HG02571 (cell line): Measurements from ENCODE around the gene THUMPD2.
A peak's percentile ranks its signal among the peaks of the same experiment; 100 is the strongest.
"Not testable (repeated sequence)": the region's sequence is repeated elsewhere in the genome, so short reads cannot be mapped to it uniquely, and the experiment has no call there.

Experiments used
- ATAC-seq: cut with Tn5 transposase; IDR thresholded peaks from one replicate; pipeline ENCODE4 v1.9.1; 2021; ENCODE audit warnings: mild to moderate bottlenecking, moderate library complexity; ENCODE audit not compliant: unreplicated experiment

Gene THUMPD2, protein sequence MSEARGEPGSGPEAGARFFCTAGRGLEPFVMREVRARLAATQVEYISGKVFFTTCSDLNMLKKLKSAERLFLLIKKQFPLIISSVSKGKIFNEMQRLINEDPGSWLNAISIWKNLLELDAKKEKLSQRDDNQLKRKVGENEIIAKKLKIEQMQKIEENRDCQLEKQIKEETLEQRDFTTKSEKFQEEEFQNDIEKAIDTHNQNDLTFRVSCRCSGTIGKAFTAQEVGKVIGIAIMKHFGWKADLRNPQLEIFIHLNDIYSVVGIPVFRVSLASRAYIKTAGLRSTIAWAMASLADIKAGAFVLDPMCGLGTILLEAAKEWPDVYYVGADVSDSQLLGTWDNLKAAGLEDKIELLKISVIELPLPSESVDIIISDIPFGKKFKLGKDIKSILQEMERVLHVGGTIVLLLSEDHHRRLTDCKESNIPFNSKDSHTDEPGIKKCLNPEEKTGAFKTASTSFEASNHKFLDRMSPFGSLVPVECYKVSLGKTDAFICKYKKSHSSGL

DNA sequence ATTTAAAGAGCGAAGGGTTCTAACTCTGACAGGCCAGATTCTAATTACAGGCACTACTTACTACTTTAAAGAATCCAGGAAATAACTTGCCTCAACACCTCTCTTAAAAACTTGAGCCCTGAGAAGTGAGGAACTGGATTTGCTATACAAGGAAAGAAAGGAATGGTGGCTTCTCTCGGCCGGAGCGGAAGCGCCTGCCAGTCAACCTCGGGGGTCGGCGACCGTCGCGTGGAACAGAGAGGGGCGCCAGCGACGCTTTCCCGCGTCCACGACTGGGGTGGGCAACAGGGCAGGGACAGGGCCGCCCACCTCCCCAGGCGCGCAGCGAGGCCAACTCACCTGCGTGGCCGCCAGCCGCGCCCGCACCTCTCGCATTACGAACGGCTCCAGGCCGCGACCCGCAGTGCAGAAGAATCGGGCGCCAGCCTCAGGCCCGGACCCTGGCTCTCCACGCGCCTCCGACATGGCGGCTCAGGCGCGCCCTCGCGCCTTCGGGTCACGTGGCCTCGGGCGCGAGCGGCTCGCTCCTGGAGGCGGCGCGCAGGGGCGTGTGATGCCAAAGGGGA lies at the start of gene THUMPD2:
Gene THUMPD2 (minus strand): TSS at position 484 of the 566 bp plus-strand sequence. CDS start 19 bp downstream, at position 465.
- ATAC-seq = peak; percentile 74

DNA sequence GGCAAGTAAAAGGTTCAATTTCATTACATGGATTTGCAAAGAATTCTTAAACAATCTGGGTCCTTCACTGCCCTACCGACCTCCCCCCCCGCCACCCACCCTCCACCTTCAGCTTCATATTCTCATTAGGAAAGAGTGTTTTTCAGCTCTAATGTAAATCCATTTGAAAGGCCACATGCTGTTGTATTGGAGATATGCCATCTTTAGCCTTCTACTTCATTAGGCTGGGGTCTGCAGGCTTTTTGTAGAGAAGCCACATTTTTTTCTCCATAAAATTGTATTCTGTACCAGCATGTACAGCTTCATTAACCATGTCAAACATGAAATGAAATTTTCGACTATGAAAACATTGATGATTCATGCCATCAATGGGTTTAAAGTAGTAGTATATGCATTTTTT lies 42.8 kb upstream of the THUMPD2 start:
- ATAC-seq = no peak

DNA sequence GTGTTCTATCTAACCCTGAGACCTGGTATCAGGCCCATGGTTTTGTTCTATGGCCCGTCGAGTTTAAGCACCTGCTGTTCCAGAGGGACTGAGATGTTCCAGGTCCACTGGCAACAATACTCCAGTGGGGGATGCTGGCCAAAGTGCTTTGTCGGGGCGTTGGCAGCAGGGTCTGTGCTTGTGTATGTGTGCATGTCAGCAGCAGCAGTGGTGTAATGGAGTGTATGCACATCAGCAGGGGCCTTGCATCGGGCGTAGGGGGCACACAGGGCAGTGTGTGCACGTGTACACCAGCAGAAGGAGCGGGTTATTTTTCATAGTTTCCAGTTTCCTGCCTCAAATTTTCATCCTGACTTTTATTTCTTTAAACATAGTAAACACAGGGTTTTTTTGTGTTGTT lies 37.8 kb upstream of the THUMPD2 start:
- no peak for ATAC-seq

DNA sequence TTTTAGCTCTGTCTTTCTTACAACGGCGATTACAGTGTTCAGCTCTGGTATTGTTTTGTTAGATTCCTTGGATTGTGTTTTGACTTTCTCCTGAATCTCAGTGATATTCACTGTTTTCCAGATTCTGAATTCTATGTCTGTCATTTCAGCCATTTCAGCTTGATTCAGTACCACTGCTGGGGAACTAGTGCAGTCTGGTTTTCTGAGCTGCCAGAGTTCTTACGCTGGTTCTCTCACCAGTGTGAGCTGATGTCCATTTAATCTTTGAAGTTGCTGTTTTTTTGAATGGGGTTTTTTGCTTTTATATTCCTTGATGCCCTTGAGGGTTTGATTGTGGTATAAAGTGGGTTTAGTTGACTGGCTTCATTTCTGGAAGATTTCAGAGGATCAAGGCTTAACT lies 37.4 kb upstream of the THUMPD2 start:
- ATAC-seq = no peak

DNA sequence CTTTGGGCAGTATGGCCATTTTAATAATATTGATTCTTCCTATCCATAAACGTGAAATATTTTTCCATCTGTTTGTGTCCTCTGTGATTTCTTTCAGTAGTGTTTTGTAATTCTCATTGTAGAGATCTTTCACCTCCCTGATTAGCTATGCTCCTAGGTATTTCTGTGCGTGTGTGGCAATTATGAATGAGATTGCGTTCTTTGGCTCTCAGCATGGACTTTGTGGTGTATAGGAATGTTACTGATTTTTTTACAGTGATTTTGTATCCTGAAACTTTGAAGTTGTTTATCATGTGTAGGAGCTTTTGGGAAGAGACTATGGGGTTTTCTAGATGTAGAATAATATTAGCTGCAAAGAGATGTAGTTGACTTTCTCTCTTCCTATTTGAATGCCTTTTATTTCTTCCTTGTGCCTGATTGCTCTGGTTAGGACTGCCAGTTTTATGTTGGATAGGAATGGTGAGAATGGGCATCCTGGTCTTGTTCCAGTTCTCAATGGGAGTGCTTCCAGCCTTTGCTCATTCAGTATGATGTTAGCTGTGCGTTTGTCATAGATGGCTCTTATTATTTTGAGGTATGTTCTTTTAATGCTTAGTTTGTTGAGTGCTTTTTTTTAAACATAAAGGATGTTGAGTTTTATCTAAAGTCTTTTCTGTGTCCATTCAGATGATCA lies 27.0 kb upstream of the THUMPD2 start:
- no peak for ATAC-seq

DNA sequence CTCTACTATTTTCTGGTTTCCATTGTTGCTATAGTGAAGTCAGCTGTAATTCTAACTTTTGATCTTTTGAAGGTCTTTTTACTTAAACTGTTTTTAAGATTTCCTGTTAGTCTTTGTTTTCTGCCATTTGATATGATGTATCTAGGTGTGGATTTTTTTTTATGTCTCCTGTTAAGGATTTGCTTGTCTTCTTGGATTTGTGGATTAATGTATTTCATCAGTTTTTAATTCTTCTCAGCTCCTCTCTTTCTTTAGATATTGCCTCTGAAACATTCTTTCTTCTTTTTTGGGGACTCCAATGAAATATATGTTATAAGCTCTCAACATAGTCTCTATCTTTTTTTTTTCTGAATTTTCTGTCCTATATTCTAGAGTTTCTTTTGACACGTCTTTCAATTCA lies 24.8 kb upstream of the THUMPD2 start:
- no peak for ATAC-seq

DNA sequence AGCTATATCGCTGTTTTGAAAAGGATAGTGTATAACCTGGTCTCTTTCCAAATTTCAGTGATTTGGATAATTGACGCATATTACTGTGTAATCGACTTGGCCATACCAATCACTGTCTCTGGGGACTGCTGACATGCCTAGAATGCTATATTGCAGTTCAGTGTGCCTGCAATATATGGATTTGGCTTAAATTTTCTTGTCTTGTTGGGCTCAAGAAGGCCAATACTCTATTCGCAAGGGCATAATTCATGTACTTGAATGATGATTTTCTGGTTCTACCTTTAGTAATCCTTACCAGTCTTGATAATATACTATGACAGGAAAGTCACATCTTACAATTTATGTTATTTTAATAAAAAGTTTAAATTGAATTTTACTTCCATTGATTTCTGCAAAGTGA lies 21.7 kb upstream of the THUMPD2 start:
- no peak for ATAC-seq

DNA sequence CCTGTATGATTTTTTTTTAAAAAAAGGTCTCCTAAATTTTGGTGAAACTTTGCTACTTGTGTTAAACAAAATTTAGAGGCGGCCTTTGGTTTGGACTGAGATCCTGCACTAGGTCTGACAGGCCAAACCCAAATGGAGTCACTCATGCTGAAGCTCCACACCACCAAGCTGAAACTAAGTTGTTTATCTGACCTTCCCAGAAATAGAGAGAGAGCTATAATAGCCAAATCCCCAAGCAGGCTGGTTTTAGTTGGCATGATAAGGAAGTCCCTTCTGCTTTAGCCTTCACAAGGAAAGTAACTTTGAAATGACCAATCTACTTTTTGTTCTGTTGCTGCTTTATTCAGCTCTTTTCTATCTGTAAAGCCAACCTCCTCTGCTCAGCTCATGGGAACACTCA lies 17.1 kb upstream of the THUMPD2 start:
- ATAC-seq = no peak

DNA sequence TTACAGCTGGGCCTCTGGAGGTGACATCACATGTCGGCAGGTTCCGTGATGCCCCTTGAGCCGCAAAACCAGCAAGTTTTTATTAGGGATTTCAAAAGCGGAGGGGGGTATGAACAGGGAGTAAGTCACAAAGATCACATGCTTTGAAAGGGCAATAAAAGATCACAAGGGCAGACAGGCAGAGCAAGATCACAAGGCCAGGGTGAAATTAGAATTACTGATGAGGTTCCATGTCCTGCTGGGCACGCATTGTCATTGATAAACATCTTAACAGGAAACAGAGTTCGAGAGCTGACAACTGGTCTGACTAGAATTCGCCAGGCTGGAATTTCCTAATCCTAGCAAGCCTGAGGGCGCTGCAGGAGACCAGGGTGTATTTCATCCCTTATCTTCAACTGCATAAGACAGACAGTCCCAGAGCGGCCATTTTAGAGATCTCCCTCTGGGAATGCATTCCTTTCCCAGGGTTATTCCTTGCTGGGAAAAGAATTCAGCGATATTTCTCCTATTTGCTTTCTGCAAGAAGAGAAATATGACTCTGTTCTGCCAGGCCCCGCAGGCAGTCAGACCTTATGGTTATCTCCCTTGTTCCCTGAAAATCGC lies 11.3 kb upstream of the THUMPD2 start:
- not testable (repeated sequence) for ATAC-seq

DNA sequence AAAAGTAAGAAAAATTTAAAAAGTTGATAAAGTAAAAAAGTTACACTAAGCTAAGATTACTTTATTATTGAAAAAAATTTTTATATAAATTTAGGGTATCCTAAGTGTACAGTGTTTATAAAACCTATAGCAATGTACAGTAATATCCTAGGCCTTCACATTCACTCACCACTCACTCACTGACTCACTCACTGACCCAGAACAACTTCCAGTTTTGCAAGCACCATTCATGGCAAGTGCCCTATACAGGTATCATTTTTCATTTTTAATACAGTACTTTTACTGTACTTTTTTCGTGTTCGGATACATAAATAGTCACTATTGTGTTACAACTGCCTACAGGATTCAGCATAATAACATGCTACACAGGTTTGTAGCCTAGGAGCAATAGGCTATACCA lies 8.9 kb upstream of the THUMPD2 start:
- no peak for ATAC-seq

DNA sequence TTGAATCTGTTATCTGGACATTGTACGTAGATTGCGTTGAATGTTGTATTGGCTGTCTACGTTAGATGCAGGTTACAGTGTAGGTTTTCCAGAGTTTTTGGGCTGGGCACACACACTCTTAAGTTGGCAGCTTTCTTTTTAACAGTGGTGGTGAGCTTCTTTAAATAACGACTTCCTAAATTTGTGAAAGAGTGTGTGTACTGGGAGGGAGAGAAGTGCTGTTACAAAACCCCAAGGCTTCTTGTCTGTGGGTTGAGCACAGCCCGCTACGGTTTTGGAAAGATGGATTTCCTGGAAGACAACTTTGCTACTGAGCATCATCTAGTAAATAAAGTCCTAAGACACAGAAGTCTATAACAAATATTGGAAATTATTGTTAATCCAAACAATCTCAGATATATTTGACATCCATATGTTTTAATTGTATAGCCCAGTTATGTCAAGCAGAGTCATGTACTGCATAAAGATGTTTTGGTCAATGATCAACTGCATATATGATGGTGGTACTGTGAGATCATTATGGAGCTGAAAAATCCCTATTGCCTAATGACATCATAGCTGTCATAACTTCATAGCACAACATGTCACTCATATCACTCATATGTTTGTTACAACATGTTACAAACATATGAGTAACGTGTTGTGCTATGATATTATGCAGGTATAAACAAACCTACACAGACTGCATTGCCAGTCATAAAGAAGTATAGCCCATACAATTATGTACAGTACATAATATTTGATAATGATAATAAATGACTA lies 7.9 kb upstream of the THUMPD2 start:
- ATAC-seq = no peak

DNA sequence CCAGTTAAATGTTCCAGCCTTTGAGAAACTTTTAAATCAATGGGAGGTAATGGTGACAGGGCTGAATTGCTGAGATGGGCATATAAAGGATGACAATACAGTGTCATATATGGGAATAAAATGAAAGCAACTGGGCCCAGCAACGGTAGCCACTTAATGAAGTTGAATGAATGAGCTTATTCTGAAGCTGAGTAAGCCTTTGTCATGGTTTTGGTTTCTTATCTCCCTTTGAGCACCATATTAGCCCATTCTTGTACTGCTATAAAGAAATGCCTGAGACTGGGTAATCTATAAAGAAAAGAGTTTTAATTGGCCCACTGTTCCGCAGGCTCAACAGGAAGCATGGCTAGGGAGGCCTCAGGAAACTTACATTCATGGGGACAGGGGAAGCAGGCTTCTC lies 3.5 kb upstream of the THUMPD2 start:
- ATAC-seq = no peak

DNA sequence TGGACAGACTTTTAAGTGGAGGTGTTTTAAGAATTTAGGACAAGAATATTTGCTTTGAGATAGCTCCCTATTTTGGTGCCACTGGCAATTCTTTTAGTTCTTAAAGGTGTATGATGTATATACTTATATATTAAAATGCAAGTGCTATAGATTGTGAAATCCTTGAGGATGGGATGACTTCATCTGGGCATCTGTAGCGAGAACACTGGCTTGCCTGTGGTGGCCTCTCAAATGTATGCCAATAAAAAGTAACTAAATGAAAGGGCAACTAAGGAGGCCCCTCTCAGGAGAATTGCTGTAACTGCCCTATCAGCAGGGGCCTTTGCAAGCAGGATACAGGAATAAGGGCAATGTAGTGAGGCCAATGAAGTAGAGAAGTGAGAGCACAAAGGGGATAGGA lies 2.6 kb upstream of the THUMPD2 start:
- ATAC-seq = no peak

DNA sequence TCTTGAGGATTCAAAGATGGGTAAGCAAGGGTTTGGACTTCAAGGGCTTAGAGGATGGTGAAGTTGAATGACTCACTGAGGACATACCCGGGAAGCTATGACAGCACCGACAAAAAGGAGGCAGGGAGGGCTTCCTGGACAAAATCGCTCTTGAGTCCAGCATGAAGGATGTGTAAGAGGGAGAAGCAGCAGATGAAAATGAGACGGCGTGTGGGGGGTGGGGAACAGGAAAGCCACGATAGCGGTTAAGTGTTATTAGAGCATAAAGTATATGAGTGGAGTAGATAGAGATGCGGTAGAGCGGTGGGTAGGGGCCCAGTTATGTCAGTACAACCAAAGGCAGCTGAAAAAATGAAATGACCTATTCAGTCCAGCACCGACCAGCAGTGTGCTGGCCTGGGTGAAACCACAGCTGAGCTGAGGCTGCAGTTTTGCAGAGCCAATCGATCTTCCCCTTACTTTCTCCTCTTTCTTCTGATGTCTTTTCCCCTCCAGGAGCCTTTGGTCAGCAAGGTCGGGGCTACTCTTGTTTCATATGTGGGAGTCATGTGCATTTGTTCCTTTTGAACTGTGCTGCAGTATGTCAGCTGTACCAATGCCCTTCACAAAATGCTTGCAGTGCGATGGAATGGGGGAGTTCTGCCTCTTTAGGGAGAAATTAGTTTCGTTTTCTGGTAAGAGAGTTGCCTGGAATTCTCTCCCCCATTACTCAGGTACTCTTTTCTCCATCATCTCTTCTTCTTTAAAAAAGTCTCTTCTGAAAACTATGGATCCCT lies 2.0 kb upstream of the THUMPD2 start:
- no peak for ATAC-seq

DNA sequence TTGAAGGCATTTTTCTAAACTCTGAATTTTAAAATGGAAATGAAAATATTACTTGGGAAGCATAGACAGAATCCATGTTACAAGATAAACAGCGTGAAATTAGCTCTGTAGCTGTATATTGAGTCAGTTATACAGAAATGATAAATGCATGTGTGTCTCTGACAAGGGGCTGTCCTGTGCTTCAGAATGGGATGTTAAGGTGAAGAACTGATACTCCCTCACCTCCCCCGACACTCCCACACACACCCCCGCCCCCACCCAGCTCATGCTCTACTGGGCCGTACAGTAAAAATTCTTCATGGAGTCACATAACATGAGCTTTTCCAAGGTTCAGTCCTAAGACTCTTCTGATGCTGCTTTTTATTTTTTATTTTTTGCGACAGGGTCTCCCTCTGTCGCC lies 869 bp upstream of the THUMPD2 start:
- no peak for ATAC-seq

DNA sequence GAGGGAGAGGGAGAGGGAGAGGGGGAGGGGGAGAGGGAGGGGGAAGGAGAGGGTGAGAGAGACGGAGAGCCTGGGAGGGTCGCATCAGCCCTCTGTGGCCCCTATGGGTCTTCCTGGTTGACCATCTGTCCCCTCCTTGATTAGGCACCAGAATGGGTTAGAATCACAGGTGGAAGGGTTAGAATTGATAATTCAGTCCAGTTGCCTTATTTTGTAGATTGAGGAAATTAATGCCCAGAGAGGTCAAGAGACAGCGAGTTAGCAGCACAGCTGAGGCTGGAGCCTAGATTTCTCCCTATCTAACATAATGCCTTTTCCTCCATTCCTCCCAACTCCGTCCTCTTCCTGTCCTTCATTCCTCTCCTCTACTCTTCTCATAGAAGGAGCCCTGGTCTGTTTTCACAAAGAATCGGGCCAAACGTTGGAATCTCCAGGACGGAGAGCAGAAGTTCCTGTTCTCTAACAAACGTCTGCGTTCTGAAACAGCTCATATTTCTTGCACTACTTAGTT lies 338 bp upstream of the THUMPD2 start:
- ATAC-seq = no peak

DNA sequence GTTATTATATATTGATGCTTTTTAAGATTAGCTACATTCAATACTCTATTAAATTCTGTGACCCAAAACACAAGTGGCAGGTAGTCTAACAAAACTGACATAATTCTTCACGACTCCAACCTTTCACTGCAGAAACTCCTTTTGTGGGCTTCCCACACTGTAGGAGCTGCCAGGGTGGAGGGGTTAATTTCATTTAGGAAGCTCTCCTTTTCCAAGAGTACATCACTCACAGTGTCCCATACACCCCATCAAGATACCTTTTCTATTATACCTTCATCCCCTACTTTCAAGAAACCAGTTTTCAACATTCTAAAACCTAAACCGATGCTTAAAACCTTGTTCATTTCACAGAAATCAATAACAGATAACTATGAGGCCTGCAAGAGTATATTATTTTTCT lies 825 bp downstream of the THUMPD2 start:
- no peak for ATAC-seq

DNA sequence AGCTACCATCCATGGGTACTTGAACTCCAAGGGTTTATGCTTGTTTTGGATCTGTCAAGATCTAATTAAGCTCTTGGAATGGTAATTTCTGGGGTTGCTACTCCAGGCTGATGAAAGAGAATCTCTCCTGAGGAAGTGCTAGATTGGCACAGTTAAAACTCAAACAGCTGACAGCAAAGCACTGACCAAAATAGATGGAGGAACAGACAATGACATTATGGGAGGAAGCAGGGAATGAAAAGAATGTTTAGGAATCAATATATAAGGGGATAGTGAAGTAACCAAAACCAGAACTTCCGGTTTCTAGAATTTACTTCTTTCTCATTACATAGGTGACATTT lies 6.3 kb downstream of the THUMPD2 start:
- no peak for ATAC-seq

DNA sequence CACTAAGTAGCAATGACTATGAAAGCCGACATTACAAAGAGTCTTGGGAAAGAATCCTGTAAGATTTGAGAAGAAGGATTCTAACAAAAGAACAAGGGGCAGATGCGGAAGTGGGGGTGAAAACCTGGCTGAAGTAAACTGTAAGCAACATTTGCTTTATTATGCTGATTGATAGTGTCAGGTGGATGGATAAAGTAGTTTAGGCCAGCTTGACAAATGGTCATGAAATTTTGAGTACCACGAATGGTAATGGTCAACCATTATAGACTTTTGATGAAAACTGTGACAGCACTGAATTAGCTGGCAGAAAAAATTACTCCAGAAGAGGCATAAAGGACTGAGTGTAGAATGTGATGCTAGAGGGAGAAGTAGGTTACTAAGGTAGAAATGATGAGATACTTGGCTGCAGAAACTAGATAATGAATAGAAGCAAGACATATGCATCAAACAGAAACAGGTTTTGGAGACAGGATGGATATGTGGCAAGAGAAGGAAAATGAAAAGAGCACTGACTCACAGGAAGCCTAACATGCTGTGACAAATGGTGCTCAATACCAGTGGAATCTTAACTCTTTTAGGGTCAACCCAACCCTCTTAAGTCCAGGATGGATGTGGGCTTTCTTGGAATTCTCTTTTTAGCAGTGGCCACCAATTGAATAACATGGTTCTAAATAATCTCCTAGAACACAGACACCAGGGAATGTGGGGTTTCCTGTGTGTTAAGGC lies 6.8 kb downstream of the THUMPD2 start:
- ATAC-seq = no peak
